ENCODE measurements around the gene NCKAP5L.

GRCh38 chr12:49866859-49867569 is 38.8 kb upstream of the NCKAP5L start:
- TF ChIP-seq CTCF (IDR thresholded peaks at IDR 0.05; ENCODE audit: extremely low read depth in 1 of 2, insufficient read depth in 1 of 2, low read depth in 1 of 2, low read length in 2 of 2), result peak; percentile 91 to 97
- TF ChIP-seq POLR2A (IDR thresholded peaks at IDR 0.05; ENCODE audit: low read depth, low read length), result no peak
- no peak for TF ChIP-seq POLR2AphosphoS5 (IDR thresholded peaks at IDR 0.05; ENCODE audit: insufficient read depth, low read depth, low read length)
- TF ChIP-seq MYC (IDR thresholded peaks at IDR 0.05; ENCODE audit: low read depth, low read length), result no peak
